HepG2 (cell line): ENCODE data around the gene TET3. TPM values are rescaled to one million over a fixed set of nuclear protein-coding genes. Genes with fewer than 3 reads are reported as not detected.

Experiments
- BCL6 ChIP-seq: IDR thresholded peaks from 2 replicates; pipeline ENCODE4 v1.6.1; 2016; ENCODE audit warnings: missing genetic modification reagents, missing compliant biosample characterization
- CREM ChIP-seq, 2 experiments: sonication (generic) in 1 of 2; formaldehyde crosslinking in 1 of 2; IDR thresholded peaks; 2 replicates each; pipeline versions ENCODE4 v1.4.0 to v1.6.1; 2016 to 2020; ENCODE audit warnings: antibody characterized with exemption in 1 of 2, mild to moderate bottlenecking in 1 of 2, missing genetic modification reagents in 1 of 2
- FOXO1 ChIP-seq: sonication (generic); formaldehyde crosslinking; IDR thresholded peaks from 2 replicates; pipeline ENCODE4 v1.4.0; 2020; ENCODE audit warnings: missing genetic modification reagents
- GATAD1 ChIP-seq: IDR thresholded peaks from 2 replicates; pipeline ENCODE4 v1.6.1; 2016; ENCODE audit warnings: missing genetic modification reagents, missing compliant biosample characterization
- MAX ChIP-seq: IDR thresholded peaks from 2 replicates; pipeline ENCODE4 v1.6.1; 2012; ENCODE audit warnings: inconsistent platforms
- MTA3 ChIP-seq: sonication (generic); formaldehyde crosslinking; IDR thresholded peaks from 2 replicates; pipeline ENCODE4 v1.4.0; 2020; ENCODE audit warnings: missing genetic modification reagents
- NCOR1 ChIP-seq: fragments of 200-600 bp; sonication (generic); IDR thresholded peaks from 2 replicates; pipeline ENCODE4 v1.7.0; 2017; ENCODE audit warnings: antibody characterized with exemption, low read length, borderline replicate concordance
- PATZ1 ChIP-seq: sonication (generic); formaldehyde crosslinking; IDR thresholded peaks from 2 replicates; pipeline ENCODE4 v1.4.0; 2020; ENCODE audit warnings: missing genetic modification reagents
- POGK ChIP-seq: sonication (generic); formaldehyde crosslinking; conservative IDR thresholded peaks from 2 replicates; pipeline ENCODE4 v1.8.0; 2022; ENCODE audit warnings: mild to moderate bottlenecking, moderate library complexity, missing genetic modification reagents
- RXRA ChIP-seq: sonication (generic); formaldehyde crosslinking; IDR thresholded peaks from 2 replicates; pipeline ENCODE4 v1.5.1; 2020; ENCODE audit warnings: missing genetic modification reagents
- TEAD3 ChIP-seq: optimal IDR thresholded peaks from 2 replicates; pipeline ENCODE3; 2016; ENCODE audit warnings: borderline replicate concordance
- USF2 ChIP-seq, 2 experiments: sonication (generic) in 1 of 2; formaldehyde crosslinking in 1 of 2; IDR thresholded peaks; 2 replicates each; pipeline versions ENCODE4 v1.5.1 to v1.6.1; 2011 to 2020; ENCODE audit warnings: borderline replicate concordance in 1 of 2, low read depth in 1 of 2, low read length in 1 of 2, mild to moderate bottlenecking in 1 of 2, missing genetic modification reagents in 1 of 2, moderate library complexity in 1 of 2
- ZNF263 ChIP-seq: sonication (generic); formaldehyde crosslinking; IDR thresholded peaks from 2 replicates; pipeline ENCODE4 v1.4.0; 2020; ENCODE audit warnings: missing genetic modification reagents
- ZNF543 ChIP-seq: sonication (generic); formaldehyde crosslinking; IDR thresholded peaks from 2 replicates; pipeline ENCODE4 v1.4.0; 2020; ENCODE audit warnings: mild to moderate bottlenecking, missing genetic modification reagents
- ZNF558 ChIP-seq: sonication (generic); formaldehyde crosslinking; IDR thresholded peaks from 2 replicates; pipeline ENCODE4 v1.9.0; 2022; ENCODE audit warnings: mild to moderate bottlenecking, missing genetic modification reagents, borderline replicate concordance
- ZNF687 ChIP-seq: sonication (generic); formaldehyde crosslinking; IDR thresholded peaks from 2 replicates; pipeline ENCODE4 v1.5.1; 2020; ENCODE audit warnings: mild to moderate bottlenecking, missing genetic modification reagents, moderate library complexity
- polyA plus RNA-seq, 8 experiments: library from polyadenylated mRNA; depleted of rRNA in 3 of 8; stranded (reverse) in 7 of 8; unstranded in 1 of 8; fragments of >200 nt; fragmentation: Illumina TruSeq in 4 of 8; extraction: Trizol in 4 of 8; gene quantifications; 2 replicates each; pipeline versions ENCODE4 v1.2.1 to v1.2.3, GENCODE V29; 2011 to 2016; ENCODE audit warnings: low read depth in 4 of 8, missing spikeins in 1 of 8, mixed read lengths in 1 of 8; ENCODE audit not compliant: insufficient read depth in 1 of 8
- total RNA-seq, 5 experiments: library from RNA; depleted of rRNA; stranded (reverse); fragments of >200 nt; fragmentation: Illumina TruSeq; extraction: Trizol; gene quantifications; 2 replicates each; pipeline ENCODE4 v1.2.3, GENCODE V29; 2016; ENCODE audit warnings: low read depth in 1 of 5

Gene TET3
- total and polyA plus RNA-seq, 2 of the 13 experiments (the other 11 are each of a cell fraction or from before 2014, with no cell fraction given) = 4.3 to 6.8 TPM

- TF ChIP-seq ZNF687 (CRISPR knock-in tag) = peak; percentile 23
- no peak for TF ChIP-seq NCOR1
- peak; percentile 83 for TF ChIP-seq TEAD3 (CRISPR knock-in tag)
- no peak for TF ChIP-seq FOXO1
- TF ChIP-seq USF2 (IDR thresholded peaks at IDR 0.05; ENCODE audit: low read depth, low read length) = 0 out of 2 replicates have a peak, but pooled peaks have one; percentile 28
- TF ChIP-seq USF2 (CRISPR knock-in tag; IDR thresholded peaks at IDR 0.05; ENCODE audit: borderline replicate concordance) = no peak
- TF ChIP-seq ZNF263 (CRISPR knock-in tag) = peak; percentile 30; the same call in 1 of the 2 replicates
- no peak for TF ChIP-seq BCL6 (CRISPR knock-in tag)
- no peak for TF ChIP-seq ZNF558 (CRISPR knock-in tag)
- TF ChIP-seq ZNF543 (CRISPR knock-in tag) = no peak
- TF ChIP-seq MTA3 (CRISPR knock-in tag) = no peak
- TF ChIP-seq GATAD1 (CRISPR knock-in tag) = no peak
- no peak for TF ChIP-seq RXRA
- TF ChIP-seq MAX = 0 out of 2 replicates have a peak, but pooled peaks have one; percentile 39
- no peak for TF ChIP-seq POGK (CRISPR knock-in tag)
- TF ChIP-seq CREM (IDR thresholded peaks at IDR 0.05) = no peak
- no peak for TF ChIP-seq CREM (CRISPR knock-in tag; IDR thresholded peaks at IDR 0.05)
- peak; percentile 66 for TF ChIP-seq PATZ1
Observed at GRCh38 chr2:73999881-74000597, 15.3 kb downstream of the TET3 start (continued).
